ENCODE results near the gene URI1.
"Not testable (repeated sequence)": the region's sequence is repeated elsewhere in the genome, so short reads cannot be mapped to it uniquely, and the experiment has no call there.

The URI1 gene

GRCh38 chr19:30034321-30034720, 92.3 kb downstream of the URI1 start:
- ChIA-PET CTCF (no interaction called here), POLR2A (no interaction called here)
- no peak for DNase-seq (ENCODE audit: extremely low spot score)
- TF ChIP-seq SUZ12 (IDR thresholded peaks at IDR 0.05), result no peak
- TF ChIP-seq ZNF384 (IDR thresholded peaks at IDR 0.05), result no peak
- no peak for TF ChIP-seq LEF1 (IDR thresholded peaks at IDR 0.05; ENCODE audit: borderline replicate concordance)
- TF ChIP-seq TARDBP (IDR thresholded peaks at IDR 0.05), result no peak
- TF ChIP-seq PKNOX1 (IDR thresholded peaks at IDR 0.05), result no peak
- TF ChIP-seq FOXM1 (IDR thresholded peaks at IDR 0.05; ENCODE audit: borderline replicate concordance), result no peak

- POLR2A ChIA-PET, result interaction anchor here (0.6 to 1.7 kb wide), 2 partner anchors 15 to 65 kb away, joined by 3 to 5 read pairs; no protein-coding TSS in a partner anchor
- no peak for DNase-seq (ENCODE audit: extremely low spot score)
- CTCF ChIA-PET, result no interaction called here
- TF ChIP-seq BHLHE40 (IDR thresholded peaks at IDR 0.05; ENCODE audit: borderline replicate concordance) (no peak), PKNOX1 (IDR thresholded peaks at IDR 0.05) (no peak), CTBP1 (IDR thresholded peaks at IDR 0.05; ENCODE audit: borderline replicate concordance) (no peak), LEF1 (IDR thresholded peaks at IDR 0.05; ENCODE audit: borderline replicate concordance) (no peak), ELF4 (IDR thresholded peaks at IDR 0.05) (no peak), HDGF (IDR thresholded peaks at IDR 0.05; ENCODE audit: borderline replicate concordance) (no peak), FOXA1 (IDR thresholded peaks at IDR 0.05) (no peak), FOXM1 (IDR thresholded peaks at IDR 0.05; ENCODE audit: borderline replicate concordance) (no peak), L3MBTL2 (conservative IDR thresholded peaks at IDR 0.05) (no peak), NFRKB (IDR thresholded peaks at IDR 0.05) (no peak)
Observed at GRCh38 chr19:30036154-30037129, 94.4 kb downstream of the URI1 start.

DNA sequence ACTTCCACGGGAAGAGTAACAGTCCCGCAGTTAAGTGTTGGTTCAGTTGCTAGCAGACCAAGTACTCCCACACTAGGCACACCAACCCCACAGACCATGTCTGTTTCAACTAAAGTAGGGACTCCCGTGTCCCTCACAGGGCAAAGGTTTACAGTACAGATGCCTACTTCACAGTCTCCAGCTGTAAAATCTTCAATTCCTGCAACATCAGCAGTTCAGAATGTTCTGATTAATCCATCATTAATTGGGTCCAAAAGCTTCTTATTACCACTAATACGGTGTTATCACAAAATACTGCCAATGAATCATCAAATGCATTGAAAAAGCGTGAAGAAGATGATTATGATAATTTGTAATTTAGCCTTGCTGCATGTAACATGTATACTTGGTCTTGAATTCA, 95.8 kb downstream of the URI1 start:
- no peak for DNase-seq (ENCODE audit: extremely low spot score)
- ChIA-PET CTCF (no interaction called here), POLR2A (no interaction called here)
- TF ChIP-seq BHLHE40 (IDR thresholded peaks at IDR 0.05; ENCODE audit: borderline replicate concordance), result no peak
- no peak for TF ChIP-seq ELF4 (IDR thresholded peaks at IDR 0.05)
- no peak for TF ChIP-seq L3MBTL2 (conservative IDR thresholded peaks at IDR 0.05)
- TF ChIP-seq NFRKB (IDR thresholded peaks at IDR 0.05), result no peak
- TF ChIP-seq LEF1 (IDR thresholded peaks at IDR 0.05; ENCODE audit: borderline replicate concordance), result no peak
- TF ChIP-seq FOXK2 (IDR thresholded peaks at IDR 0.05), result no peak
- TF ChIP-seq FOXM1 (IDR thresholded peaks at IDR 0.05; ENCODE audit: borderline replicate concordance), result no peak

GRCh38 chr19:30041931-30042330, 99.9 kb downstream of the URI1 start:
- DNase-seq (ENCODE audit: extremely low spot score); CTCF ChIA-PET; POLR2A ChIA-PET: not testable (repeated sequence)

DNA sequence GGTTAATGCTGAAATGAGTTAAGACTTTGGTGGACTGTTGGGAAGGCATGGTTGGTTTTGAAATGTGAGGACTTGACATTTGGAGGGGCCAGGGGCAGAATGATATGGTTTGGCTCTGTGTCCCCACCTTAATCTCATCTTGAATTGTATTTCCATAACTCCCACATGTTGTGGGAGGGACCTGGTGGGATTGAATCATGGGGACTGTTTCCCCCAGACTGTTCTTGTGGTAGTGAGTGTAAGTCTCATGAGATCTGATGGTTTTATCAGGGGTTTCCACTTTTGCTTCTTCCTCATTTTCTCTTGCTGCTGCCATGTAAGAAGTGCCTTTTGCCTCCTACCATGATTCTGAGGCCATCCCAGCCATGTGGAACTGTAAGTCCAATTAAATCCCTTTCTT, 101.0 kb downstream of the URI1 start:
- DNase-seq (ENCODE audit: extremely low spot score); CTCF ChIA-PET; POLR2A ChIA-PET: not testable (repeated sequence)

GRCh38 chr19:30044273-30045248, 102.5 kb downstream of the URI1 start:
- POLR2A ChIA-PET, result interaction anchor here (1.1 kb wide), 1 partner anchor 103 kb away, joined by 3 read pairs; the partner anchor contains the start of gene URI1
- CTCF ChIA-PET, result no interaction called here
- DNase-seq (ENCODE audit: extremely low spot score), result no peak
- TF ChIP-seq SUZ12 (IDR thresholded peaks at IDR 0.05) (no peak), ARNT (IDR thresholded peaks at IDR 0.05) (no peak), PKNOX1 (IDR thresholded peaks at IDR 0.05) (no peak), HDGF (IDR thresholded peaks at IDR 0.05; ENCODE audit: borderline replicate concordance) (no peak), FOXK2 (IDR thresholded peaks at IDR 0.05) (no peak), NFRKB (IDR thresholded peaks at IDR 0.05) (no peak), SP1 (IDR thresholded peaks at IDR 0.05) (no peak), L3MBTL2 (conservative IDR thresholded peaks at IDR 0.05) (no peak), ELF4 (IDR thresholded peaks at IDR 0.05) (no peak), CTBP1 (IDR thresholded peaks at IDR 0.05; ENCODE audit: borderline replicate concordance) (no peak), ZNF384 (IDR thresholded peaks at IDR 0.05) (no peak), BHLHE40 (IDR thresholded peaks at IDR 0.05; ENCODE audit: borderline replicate concordance) (no peak), TARDBP (IDR thresholded peaks at IDR 0.05) (no peak), LEF1 (IDR thresholded peaks at IDR 0.05; ENCODE audit: borderline replicate concordance) (no peak), FOXM1 (IDR thresholded peaks at IDR 0.05; ENCODE audit: borderline replicate concordance) (no peak), FOXA1 (IDR thresholded peaks at IDR 0.05) (no peak)

All from HEK293T (cell line).